Middle frontal gyrus (tissue), 1 donor: ENCODE results near the gene RNF214.

ENCODE experiments used
- DNase-seq: peaks from one replicate; pipeline ENCODE4 v3.0.0-alpha.2; 2015; ENCODE audit warnings: low spot score; ENCODE audit errors: extremely low spot score

The RNF214 gene

GRCh38 chr11:117212697-117213355 is 19.6 kb upstream of the RNF214 start:
- DNase-seq, result no peak

- no peak for DNase-seq
These were observed 17.9 kb upstream of the RNF214 start for GRCh38 chr11:117214404-117215110.

GRCh38 chr11:117217141-117218084 is 15.1 kb upstream of the RNF214 start:
- no peak for DNase-seq

- DNase-seq, result no peak
These were observed 14.1 kb upstream of the RNF214 start for GRCh38 chr11:117218133-117218915.

- DNase-seq, result no peak
These were observed 13.5 kb upstream of the RNF214 start for GRCh38 chr11:117219001-117219400.

- DNase-seq, result no peak
These were observed 13.0 kb upstream of the RNF214 start for GRCh38 chr11:117219455-117219854.

GRCh38 chr11:117219995-117220394 is 12.5 kb upstream of the RNF214 start:
- no peak for DNase-seq

- DNase-seq, result no peak
These were observed 11.9 kb upstream of the RNF214 start for GRCh38 chr11:117220568-117220967.

- no peak for DNase-seq
These were observed 11.3 kb upstream of the RNF214 start for GRCh38 chr11:117220999-117221774.

GRCh38 chr11:117221775-117222517 is 10.5 kb upstream of the RNF214 start:
- no peak for DNase-seq

- no peak for DNase-seq
These were observed 9.3 kb upstream of the RNF214 start for GRCh38 chr11:117222991-117223740.

GRCh38 chr11:117223741-117224689 is 8.5 kb upstream of the RNF214 start:
- no peak for DNase-seq

GRCh38 chr11:117225553-117226170 is 6.8 kb upstream of the RNF214 start:
- no peak for DNase-seq

GRCh38 chr11:117226388-117227385 is 5.8 kb upstream of the RNF214 start:
- peak; percentile 68 for DNase-seq

- DNase-seq, result no peak
These were observed 4.4 kb upstream of the RNF214 start for GRCh38 chr11:117228091-117228490.

- no peak for DNase-seq
These were observed 3.1 kb upstream of the RNF214 start for GRCh38 chr11:117229411-117229810.
